ENCODE data around the gene SKI.

SKI gene

GRCh38 chr1:2306151-2306978 is 78.2 kb downstream of the SKI start:
- DNase-seq = no peak

GRCh38 chr1:2307064-2307605 is 79.0 kb downstream of the SKI start:
- DNase-seq = no peak

GRCh38 chr1:2307972-2308371 is 79.9 kb downstream of the SKI start:
- DNase-seq = no peak

- DNase-seq = no peak
Measured at GRCh38 chr1:2308844-2309243, 80.7 kb downstream of the SKI start.

GRCh38 chr1:2310332-2311183 is 82.4 kb downstream of the SKI start:
- peak in 2 of 14 donors; percentile 36 to 74 for DNase-seq

- DNase-seq = peak in 6 of 14 donors; percentile 14 to 49 (median 22)
Measured at GRCh38 chr1:2311184-2312032, 83.3 kb downstream of the SKI start.

- DNase-seq = no peak
Measured at GRCh38 chr1:2312160-2312514, 84.0 kb downstream of the SKI start.

GRCh38 chr1:2312515-2313301 is 84.6 kb downstream of the SKI start:
- DNase-seq = peak in 8 of 14 donors; percentile 13 to 99 (median 46)

GRCh38 chr1:2313651-2314261 is 85.6 kb downstream of the SKI start:
- DNase-seq = peak in 1 of 14 donors; percentile 23

GRCh38 chr1:2314273-2314802 is 86.2 kb downstream of the SKI start:
- DNase-seq = peak in 1 of 14 donors; percentile 22

- peak in 2 of 14 donors; percentile 28 to 42 for DNase-seq
Measured at GRCh38 chr1:2314803-2315673, 86.9 kb downstream of the SKI start.

- peak in 1 of 14 donors; percentile 16 for DNase-seq
Measured at GRCh38 chr1:2315674-2316450, 87.7 kb downstream of the SKI start.

- DNase-seq = no peak
Measured at GRCh38 chr1:2316451-2316961, 88.4 kb downstream of the SKI start.

- no peak for DNase-seq
Measured at GRCh38 chr1:2317230-2318065, 89.3 kb downstream of the SKI start.

- no peak for DNase-seq
Measured at GRCh38 chr1:2318314-2319278, 90.5 kb downstream of the SKI start.

- no peak for DNase-seq
Measured at GRCh38 chr1:2319291-2319690, 91.2 kb downstream of the SKI start.

Measured in C1 segment of cervical spinal cord (tissue), 14 donors.